ENCODE measurements around the gene RFTN1. TPM values are rescaled to one million over a fixed set of nuclear protein-coding genes. Genes with fewer than 3 reads are reported as not detected.

RFTN1 gene
- total RNA-seq, 1 experiment from 2014 or later, result 2.2 TPM

DNA sequence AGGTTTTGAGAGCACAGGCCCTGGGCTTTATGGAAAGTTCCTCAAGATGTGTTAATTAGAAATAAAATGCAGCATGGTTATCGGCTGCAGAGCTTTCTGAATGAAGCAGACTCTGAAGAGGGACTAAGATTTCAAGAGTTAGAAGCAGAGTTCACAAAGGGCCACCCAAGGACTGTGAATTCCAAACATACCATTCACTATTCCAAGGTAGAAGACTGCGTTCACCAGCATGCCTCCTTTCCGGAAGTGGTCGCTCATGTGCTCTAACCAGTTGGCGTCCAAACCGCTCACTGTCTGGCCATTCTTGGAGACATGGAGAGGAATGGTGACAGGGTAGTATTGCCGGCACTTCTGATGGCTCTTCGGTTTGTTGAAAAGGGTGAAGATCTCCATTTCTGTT lies 143.6 kb downstream of the RFTN1 start:
- Histone ChIP-seq H3K18ac (ENCODE audit: insufficient read length, low read depth, low read length) (no peak overlapping the region), H3K4ac (ENCODE audit: low read depth, low read length) (no peak overlapping the region), H3K27ac (ENCODE audit: insufficient read length, low read depth, low read length) (no peak overlapping the region), H2BK120ac (ENCODE audit: low read depth, low read length, poor library complexity, severe bottlenecking) (no peak overlapping the region), H3K9me3 (ENCODE audit: control insufficient read depth, low read depth, low read length) (no peaks in the 10 kb centered on the region), H4K20me1 (ENCODE audit: control insufficient read depth, insufficient read depth, insufficient read length) (no peaks in the 10 kb centered on the region), H3K56ac (ENCODE audit: insufficient read length, low read depth, low read length) (no peak overlapping the region), H2BK5ac (ENCODE audit: insufficient read length, low read length) (no peak overlapping the region), H3T11ph (ENCODE audit: low read length) (no peak overlapping the region), H4K5ac (ENCODE audit: insufficient read length, low read depth, low read length) (no peak overlapping the region), H3K79me2 (ENCODE audit: insufficient read depth, low read length) (no peaks in the 10 kb centered on the region), H3K27me3 (ENCODE audit: insufficient read depth, low read length) (no peaks in the 10 kb centered on the region), H2AFZ (ENCODE audit: low read length) (no peak overlapping the region), H2BK20ac (ENCODE audit: low read depth, low read length, poor library complexity, severe bottlenecking) (no peak overlapping the region), H2AK5ac (ENCODE audit: insufficient read length, low read length) (no peak overlapping the region), H4K91ac (ENCODE audit: insufficient read length, low read depth, low read length) (no peak overlapping the region), H3K9ac (ENCODE audit: extremely low read depth, insufficient read length, low read length) (no peak overlapping the region), H3K23me2 (ENCODE audit: insufficient read length, low read depth, low read length, poor library complexity, severe bottlenecking) (no peaks in the 10 kb centered on the region), H4K8ac (replicated peaks; ENCODE audit: insufficient read length, low read depth, low read length) (no peak overlapping the region), H3K14ac (ENCODE audit: insufficient read depth, low read length) (no peak overlapping the region), H3K4me1 (ENCODE audit: insufficient read depth, low read length) (peaks cover 4% of the 10 kb centered on the region), H3K23ac (ENCODE audit: insufficient read length, low read depth, low read length) (no peak overlapping the region), H2BK15ac (ENCODE audit: low read depth, low read length) (no peak overlapping the region), H3K79me1 (ENCODE audit: insufficient read depth, low read depth, low read length, poor library complexity, severe bottlenecking) (no peaks in the 10 kb centered on the region), H2BK12ac (ENCODE audit: insufficient read length, low read depth, low read length) (no peak overlapping the region), H3K4me2 (ENCODE audit: insufficient read depth, insufficient read length, low read length) (no peak overlapping the region)
- TF ChIP-seq, protein P1, sequence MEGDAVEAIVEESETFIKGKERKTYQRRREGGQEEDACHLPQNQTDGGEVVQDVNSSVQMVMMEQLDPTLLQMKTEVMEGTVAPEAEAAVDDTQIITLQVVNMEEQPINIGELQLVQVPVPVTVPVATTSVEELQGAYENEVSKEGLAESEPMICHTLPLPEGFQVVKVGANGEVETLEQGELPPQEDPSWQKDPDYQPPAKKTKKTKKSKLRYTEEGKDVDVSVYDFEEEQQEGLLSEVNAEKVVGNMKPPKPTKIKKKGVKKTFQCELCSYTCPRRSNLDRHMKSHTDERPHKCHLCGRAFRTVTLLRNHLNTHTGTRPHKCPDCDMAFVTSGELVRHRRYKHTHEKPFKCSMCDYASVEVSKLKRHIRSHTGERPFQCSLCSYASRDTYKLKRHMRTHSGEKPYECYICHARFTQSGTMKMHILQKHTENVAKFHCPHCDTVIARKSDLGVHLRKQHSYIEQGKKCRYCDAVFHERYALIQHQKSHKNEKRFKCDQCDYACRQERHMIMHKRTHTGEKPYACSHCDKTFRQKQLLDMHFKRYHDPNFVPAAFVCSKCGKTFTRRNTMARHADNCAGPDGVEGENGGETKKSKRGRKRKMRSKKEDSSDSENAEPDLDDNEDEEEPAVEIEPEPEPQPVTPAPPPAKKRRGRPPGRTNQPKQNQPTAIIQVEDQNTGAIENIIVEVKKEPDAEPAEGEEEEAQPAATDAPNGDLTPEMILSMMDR (conservative IDR thresholded peaks at IDR 0.05), result no peak
- Mint-ChIP-seq H3K9me3 (no peaks in the 10 kb centered on the region; a peak in 1 of 5 replicates), H3K4me3 (no peak overlapping the region), H3K4me1 (peaks cover 30 to 46% of the 10 kb centered on the region in 2 experiments), H3K36me3 (ENCODE audit: insufficient read depth in 1 of 3, low read depth in 3 of 3) (peaks cover 0 to 2% (median 0%) of the 10 kb centered on the region in 3 experiments; a peak in 1 of 7 replicates), H3K27ac (peak overlapping the region in 1 of 3 experiments; percentile 72; a peak in 2 of 7 replicates), H3K27me3 (ENCODE audit: low read depth) (no peaks in the 10 kb centered on the region; the same call in 1 of the 2 replicates)
- peak; percentile 54 for DNase-seq
- no CpG with 5 or more reads among the region's 8 CpGs for WGBS (ENCODE audit: extremely low coverage, insufficient read length, low lambda C conversion rate)
